Embryonic facial prominence (tissue), 1 donor: Measurements from ENCODE around the gene AMMECR1.
"Not testable (repeated sequence)": the region's sequence is repeated elsewhere in the genome, so short reads cannot be mapped to it uniquely, and the experiment has no call there.

ENCODE experiments used
- DNase-seq: peaks from one replicate; pipeline ENCODE4 v3.0.0-alpha.2; 2016; ENCODE audit errors: extremely low spot score

AMMECR1 gene

DNA sequence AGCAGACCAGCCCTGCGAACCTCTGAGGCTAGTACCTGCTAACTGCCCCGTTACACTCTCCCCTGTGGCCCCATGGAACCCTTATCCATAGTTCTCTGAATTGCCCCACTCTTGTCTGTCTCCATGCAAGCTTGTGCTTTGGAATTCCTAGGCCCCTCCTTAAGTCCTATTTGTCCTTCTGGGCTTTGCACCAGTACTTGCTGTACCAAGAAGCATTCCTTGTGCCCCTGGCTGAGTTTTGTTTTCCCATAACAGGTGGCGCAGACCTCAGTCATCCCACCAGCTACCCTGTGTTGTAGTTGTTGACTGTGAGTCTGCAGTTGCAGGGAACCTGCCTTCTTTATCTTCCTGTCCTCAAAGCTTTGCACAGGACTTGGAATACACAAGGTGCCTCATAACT is 147.9 kb downstream of the AMMECR1 start:
- no peak for DNase-seq

DNA sequence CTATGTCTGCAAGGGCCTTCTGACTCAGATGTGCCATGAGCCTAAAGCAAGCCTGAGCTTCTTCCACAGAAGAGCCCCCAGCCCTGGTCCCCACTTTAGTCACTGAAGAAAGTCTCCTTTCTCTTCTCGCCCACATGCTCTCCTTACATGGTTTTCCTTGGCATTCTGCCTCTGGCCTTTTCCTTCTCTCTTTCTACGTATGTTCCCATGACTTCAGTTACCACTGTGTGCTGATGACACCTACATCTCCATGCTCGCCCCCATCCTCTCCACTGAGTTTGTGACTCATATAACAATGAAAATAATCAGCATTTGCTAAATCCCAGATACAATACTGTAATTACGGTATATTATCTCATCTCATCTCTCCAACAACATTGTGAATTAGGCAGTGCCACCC is 149.3 kb downstream of the AMMECR1 start:
- no peak for DNase-seq

DNA sequence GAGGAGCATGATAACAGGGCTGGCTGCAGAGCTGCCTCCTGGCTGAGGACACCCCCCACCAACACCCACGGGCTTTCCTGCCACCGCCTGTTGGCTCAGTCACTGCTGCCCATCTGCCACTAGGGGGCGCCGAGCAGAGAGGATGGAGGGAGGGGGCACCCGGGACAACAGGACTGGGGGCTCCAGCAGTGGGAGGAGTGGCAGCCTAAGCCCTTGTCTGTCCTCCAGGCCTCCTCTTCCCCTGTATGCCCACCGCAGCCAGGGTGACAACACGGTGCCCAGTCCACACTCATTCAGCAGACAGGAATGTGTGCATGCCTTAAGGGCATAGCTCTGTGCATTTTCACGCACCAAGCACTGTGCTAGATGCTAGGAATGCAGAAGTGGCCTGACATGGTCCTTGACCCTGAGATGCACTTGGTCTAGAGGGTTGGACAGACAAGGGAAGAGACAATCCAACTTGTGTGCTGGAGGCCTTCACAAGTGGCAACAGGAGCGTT is 149.9 kb downstream of the AMMECR1 start:
- no peak for DNase-seq

DNA sequence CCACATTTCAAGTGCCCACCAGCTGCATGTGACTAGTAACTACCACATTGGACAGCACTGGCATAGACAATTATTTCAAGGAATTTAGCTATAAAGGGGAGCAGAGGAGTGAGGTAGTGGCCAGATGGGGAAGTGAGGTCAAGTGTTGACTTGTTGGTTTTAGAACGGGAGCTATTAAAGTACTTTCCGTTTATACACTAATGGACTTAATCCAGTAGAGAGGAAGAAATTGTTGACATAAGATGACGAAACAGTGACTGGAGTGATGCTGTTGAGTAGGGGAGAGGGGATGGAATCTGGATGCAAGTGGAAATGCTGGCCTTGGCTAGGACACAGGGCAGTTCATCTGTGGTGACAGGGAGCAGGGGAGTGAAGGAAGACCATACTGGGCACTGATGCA is 154.4 kb downstream of the AMMECR1 start:
- no peak for DNase-seq

DNA sequence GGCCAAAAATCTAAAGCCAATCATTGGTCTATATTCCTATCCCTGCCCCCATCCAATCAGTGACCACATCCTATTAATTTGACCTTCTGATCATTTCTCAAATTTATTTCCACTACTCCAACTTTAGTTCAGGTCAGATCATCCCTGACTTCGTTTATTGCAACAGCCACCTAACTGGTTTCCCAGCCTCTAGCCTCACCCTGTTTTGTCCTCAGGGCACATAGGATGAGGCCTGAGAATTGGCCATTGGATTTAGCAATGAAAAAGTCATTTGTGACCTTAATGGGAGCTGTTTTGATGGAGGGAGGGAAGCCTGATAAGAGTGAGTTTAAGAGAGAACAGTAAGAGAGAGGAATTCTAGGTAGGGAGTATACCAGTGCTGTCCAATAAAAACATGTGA is 155.0 kb downstream of the AMMECR1 start:
- DNase-seq = no peak

DNA sequence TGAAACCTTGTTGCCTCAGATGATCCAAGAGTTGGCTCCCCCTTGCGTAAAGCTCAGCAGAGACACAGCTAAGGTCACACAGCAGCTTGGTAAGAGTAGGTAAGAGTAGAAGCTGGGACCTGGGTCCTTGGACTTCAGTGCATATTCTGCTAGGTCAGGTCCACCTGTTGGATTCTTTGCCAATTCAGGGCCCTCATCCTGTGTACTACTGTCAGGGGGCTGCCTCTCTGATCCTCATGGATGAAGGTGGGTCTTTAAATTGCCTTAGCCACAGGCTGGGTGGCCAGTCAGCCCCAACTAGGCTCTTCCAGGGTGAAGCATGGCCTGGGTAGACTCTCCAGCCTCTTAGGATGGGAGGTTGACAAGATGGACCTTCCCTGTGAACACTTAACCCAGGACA is 155.8 kb downstream of the AMMECR1 start:
- no peak for DNase-seq

DNA sequence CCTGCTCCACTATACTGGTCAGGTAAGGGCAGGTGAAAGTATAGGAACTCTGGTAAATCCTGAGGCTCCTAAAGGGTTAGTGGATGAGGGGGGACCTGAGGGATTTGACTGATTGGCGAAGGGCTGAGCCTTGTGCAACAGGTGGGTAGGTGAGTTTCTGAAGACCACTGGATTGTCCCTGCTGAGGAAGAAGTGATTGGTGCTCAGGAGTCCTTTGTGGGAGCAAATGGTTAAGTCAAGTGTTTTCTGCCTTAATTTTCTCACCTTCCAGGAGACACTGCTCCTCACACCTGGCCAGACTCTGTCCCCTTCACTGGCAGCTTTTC is 156.6 kb downstream of the AMMECR1 start:
- DNase-seq = no peak

DNA sequence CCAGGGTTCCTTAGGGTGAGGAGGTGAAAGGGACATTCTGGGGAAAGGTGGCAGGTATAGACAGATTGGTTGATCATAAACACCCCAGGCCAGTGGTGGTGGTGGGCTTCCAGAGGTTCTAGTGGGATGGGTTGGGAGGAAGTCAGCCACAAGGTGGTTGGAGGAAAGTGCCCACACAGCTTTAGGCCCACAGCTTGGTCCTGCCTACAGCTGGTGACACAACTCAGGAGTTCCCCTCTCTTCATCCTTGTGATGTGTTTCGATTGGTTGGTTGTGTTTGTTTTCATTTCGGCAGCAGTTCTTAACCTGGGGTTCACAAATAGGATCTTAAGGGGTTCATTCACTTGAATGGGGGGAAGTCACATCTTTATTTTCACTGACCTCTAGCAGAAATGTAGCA is 158.0 kb downstream of the AMMECR1 start:
- DNase-seq = no peak

DNA sequence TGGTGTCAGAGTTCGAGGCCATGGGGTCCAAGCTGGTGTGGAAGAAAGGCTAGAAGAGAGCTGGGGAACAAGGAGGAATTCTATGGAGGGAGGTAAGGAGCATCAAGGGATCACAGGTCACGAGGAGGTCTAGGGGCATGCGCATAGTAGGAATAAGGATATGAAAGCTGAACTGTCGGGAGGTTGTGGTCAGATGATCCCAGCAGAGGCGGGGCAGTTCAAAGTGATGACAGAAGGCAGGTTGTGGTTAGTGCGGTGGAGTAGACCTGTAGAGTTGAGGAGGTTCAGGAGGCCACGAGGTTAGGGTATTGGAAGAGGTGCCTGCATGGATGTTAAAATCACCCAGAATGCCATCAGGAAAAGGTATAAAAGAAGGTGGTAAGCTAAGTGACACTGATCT is 158.7 kb downstream of the AMMECR1 start:
- DNase-seq = no peak

DNA sequence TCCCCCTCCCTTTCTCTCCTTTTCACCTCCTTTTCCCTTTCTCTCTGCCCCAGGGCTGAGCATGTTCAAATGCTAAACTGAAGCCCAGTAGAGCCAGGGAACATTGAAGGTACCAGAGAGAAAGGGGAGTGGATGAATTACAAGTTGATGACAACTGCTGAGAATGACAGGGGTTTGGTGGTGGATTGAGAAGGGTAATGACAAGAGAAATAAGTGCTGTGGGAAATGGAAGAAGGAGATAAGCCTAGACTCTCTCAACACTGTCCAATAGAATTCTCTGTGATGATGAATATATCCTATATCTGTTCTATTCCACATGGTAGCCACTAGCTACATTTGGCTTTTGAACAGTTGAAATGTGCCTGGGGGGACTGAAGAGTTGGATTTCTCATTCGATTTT is 160.4 kb downstream of the AMMECR1 start:
- DNase-seq = no peak

DNA sequence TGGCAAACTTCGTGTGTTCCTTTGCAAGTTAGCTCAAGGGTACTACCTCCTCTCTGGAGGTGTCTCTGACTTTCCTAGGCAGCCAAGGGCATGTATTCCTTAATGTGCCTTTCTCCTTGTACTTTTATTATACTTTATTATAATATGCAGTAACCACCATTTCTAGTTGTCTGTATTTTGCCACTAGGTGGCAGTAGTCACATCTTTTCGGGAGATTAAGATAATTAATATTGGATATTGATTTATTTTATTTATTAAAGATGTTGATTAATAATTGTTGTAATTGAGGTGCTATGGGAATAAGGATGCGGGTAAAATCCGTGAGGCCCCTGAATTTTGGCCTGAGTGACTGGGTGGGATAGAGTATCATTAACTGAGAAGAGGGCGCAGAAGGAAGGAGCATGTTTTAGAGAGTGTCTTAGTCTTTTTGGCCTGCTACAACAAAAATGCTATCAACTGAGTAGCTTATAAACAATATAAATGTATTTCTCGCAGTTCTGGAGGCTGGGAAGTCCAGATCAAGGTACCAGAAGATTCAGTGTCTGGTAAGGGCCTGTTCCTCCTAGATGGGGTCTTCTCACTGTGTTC is 161.6 kb downstream of the AMMECR1 start:
- no peak for DNase-seq

DNA sequence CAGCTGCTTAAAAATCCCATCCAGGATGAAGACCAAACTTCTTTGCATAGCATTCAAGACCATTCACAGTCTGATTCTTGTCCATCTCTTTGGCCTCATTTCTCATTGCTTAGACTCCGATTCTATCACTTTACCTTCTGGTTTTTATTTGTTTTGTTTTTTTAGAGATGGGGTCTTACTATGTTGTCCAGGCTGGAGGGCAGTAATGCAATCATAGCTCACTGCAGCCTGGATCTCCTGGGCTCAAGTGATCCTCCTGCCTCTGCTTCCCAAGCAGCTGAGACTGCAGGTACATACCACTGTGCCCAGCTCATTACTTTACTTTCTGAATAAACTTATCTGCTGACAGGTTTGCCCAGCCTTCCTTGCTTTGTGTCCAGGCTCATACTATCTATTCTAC is 162.1 kb downstream of the AMMECR1 start:
- no peak for DNase-seq

DNA sequence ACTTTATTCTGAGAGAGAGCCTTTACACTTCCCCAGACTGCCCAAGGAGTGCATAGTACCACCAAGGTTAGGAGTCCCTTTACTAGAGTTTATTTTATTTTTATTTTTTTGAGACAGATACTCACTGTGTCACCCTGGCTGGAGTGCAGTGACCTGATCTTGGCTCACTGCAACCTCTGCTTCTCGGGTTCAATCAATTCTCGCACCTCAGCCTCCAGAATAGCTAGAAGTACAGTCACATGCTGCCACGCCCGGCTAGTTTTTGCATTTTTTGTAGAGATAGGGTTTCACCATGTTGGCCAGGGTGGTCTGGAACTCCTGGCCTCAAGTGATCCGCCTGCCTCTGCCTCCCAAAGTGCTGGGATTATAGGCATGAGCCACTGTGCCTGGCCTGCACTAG is 163.6 kb downstream of the AMMECR1 start:
- not testable (repeated sequence) for DNase-seq

DNA sequence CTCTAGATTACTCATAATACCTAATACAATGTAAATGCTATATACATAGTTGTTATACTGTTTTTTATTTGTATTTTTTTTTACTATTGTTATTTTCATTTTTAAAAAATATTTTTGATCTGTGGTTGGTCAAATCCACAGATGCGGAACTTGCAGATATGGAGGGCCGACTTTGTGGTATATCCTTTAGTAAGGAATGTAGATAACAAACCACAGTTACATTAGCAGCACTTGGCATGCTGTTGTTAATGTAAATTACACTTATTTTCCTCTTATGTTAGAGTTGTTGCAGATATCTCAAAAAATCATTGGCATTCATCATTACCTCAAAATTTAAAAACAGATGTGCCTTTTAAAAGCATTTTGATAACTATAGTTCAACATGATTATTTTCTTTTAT is 164.0 kb downstream of the AMMECR1 start:
- DNase-seq = no peak

DNA sequence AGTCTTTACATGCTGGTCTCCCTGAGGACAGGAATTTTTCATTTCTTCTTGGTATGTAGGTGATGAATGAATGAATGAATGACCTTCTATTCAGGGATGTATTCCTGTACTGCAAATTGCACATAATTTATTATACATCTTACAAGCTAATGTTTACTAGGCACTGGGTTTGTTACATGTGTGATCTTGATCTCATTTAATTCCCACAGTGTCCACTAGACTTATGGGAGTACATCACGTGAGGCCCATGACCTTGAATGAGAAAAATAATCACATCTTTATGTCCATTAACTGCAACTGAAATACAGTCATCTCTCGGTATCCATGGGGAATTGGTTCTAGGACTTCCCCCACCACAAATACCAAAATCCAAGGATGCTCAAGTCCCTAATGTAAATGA is 164.6 kb downstream of the AMMECR1 start:
- DNase-seq = no peak

DNA sequence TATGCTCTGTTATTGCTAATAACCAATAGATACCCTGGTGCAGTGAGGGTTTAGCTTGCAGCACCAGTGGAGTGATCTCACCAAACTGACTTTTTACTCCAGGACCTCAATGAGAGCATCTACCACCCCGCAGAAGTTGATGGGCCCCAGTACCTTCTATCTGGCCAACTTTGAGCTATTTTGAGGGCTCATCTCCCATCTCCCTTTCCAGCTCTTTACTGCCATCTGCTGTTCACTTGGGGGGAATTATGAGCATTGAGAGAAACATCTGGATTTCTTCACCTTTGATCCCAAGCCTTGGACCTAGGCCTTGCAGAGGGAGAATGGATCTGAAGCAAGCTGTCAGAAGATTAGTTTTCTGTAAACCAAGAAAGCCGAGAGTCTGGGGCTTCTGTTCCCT is 171.4 kb downstream of the AMMECR1 start:
- DNase-seq = no peak

DNA sequence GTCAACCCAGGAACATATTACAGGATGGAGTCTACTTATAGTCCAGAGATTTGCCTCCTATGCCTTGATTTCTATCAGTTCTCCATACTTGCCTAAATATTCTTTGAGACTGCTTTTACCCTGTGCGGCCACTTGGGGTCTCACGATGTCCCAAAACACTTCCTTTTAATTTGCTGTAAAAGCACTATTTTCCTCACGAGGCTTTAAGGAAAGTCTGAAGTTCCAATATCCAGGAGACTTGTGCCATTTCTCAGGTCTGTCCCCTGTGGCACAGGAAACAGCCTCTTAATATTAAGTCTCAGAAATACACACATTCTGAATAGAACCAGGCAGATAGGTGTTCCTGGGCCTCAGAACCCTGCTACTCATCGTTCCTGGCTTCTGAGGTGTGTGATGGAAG is 172.0 kb downstream of the AMMECR1 start:
- no peak for DNase-seq

DNA sequence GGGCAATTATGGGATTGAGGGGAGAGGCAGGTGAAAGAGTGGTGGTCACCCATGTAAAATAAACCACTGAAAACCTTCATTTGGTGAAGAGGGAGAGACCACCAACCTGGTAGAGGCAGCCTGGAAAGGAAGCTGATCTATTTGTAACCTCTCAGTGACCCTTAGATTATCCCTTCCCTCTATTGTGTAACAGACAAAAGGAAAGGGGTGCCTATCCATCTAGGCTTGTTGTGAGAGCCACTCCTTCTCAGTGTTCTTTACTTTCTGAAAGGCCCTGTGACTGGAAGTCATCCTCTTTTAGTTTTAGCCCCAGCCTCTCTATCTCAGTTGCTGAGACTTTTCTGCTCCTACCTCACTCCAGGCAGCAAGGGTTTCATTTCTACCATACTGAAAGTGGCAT is 172.6 kb downstream of the AMMECR1 start:
- no peak for DNase-seq
